Mucosa of descending colon (tissue), 3 donors: ENCODE data around the gene JPH3. TPM values are rescaled to one million over a fixed set of nuclear protein-coding genes. Genes with fewer than 3 reads are reported as not detected.

ENCODE experiments used
- ATAC-seq: fragments of 200-7000 bp; cut with Tn5 transposase; one replicate; pipeline ENCODE4 v1.9.1; 2020; ENCODE audit warnings: mild to moderate bottlenecking, moderate library complexity
- DNase-seq, 3 donors: peaks; one replicate each; pipeline ENCODE4 v3.0.0-alpha.2; 2020
- H3K36me3 ChIP-seq: fragments of 200-600 bp; one replicate; pipeline ENCODE4 v1.8.0; 2021; ENCODE audit warnings: low read depth, mild to moderate bottlenecking
- H3K4me1 ChIP-seq: fragments of 200-600 bp; one replicate; pipeline ENCODE4 v1.8.0; 2021; ENCODE audit warnings: low read depth, mild to moderate bottlenecking
- H3K4me3 ChIP-seq: fragments of 200-600 bp; one replicate; pipeline ENCODE4 v1.8.0; 2021; ENCODE audit warnings: mild to moderate bottlenecking
- H3K9me3 ChIP-seq: fragments of 200-600 bp; one replicate; pipeline ENCODE4 v1.8.0; 2021; ENCODE audit warnings: mild to moderate bottlenecking
- CTCF ChIP-seq: fragments of 200-600 bp; IDR thresholded peaks from one replicate; pipeline ENCODE4 v1.8.0; 2022; ENCODE audit warnings: antibody characterized with exemption, mild to moderate bottlenecking
- intact Hi-C, 2 donors: fragments of 100-400 bp; cut with DNase I in 1 of 2; cut with micrococcal nuclease in 1 of 2; formaldehyde crosslinking; loops; one replicate each; pipeline versions ENCODE4 v1.11.0 to v1.11.1; 2022; cut with DNase I, micrococcal nuclease
- total RNA-seq, 3 donors: library from RNA; stranded (reverse); fragmentation: NEBNext Ultra II Directional in 2 of 3; extraction: Animal tissue kit (Norgen Biotek cat#: 25700) in 2 of 3; gene quantifications; one replicate each; pipeline versions ENCODE4 v1.2.1 to v1.2.4, GENCODE V29; 2021 to 2023
- donor health status: DM: no; HTN: no; CAD: no; lungs with moderate emphysema.
- donor health status: DM: no; HTN: no; CAD: no.
- donor health status: DM: no; HTN: yes; CAD: no.

JPH3 gene
- total RNA-seq, 3 donors from 2014 or later, result 0.17 to 2.1 (median 0.84) TPM

GRCh38 chr16:87587636-87588035, 14.7 kb upstream of the JPH3 start:
- DNase-seq, result no peak

GRCh38 chr16:87592018-87592712, 10.1 kb upstream of the JPH3 start:
- no peak for DNase-seq
- Histone ChIP-seq H3K4me1 (no peaks in the 10 kb centered on the region), H3K36me3 (no peaks in the 10 kb centered on the region), H3K4me3 (no peak overlapping the region), H3K9me3 (no peaks in the 10 kb centered on the region)
- TF ChIP-seq CTCF, result no peak
- intact Hi-C loops, result no loop called here
- no peak for ATAC-seq

More at GRCh38 chr16:87587636-87588035, 14.7 kb upstream of the JPH3 start:
- no peaks in the 10 kb centered on the region for H3K4me1 ChIP-seq
- no peak overlapping the region for H3K4me3 ChIP-seq
- no peak for TF ChIP-seq CTCF
- intact Hi-C loops, result no loop called here
- H3K9me3 ChIP-seq, result no peaks in the 10 kb centered on the region
- ATAC-seq, result no peak
- no peaks in the 10 kb centered on the region for H3K36me3 ChIP-seq

GRCh38 chr16:87593710-87594258, 8.5 kb upstream of the JPH3 start:
- H3K36me3 ChIP-seq, result no peaks in the 10 kb centered on the region
- H3K4me1 ChIP-seq, result no peaks in the 10 kb centered on the region
- intact Hi-C loops, result no loop called here
- H3K9me3 ChIP-seq, result no peaks in the 10 kb centered on the region
- TF ChIP-seq CTCF, result no peak
- ATAC-seq (no peak), DNase-seq (no peak)
- no peak overlapping the region for H3K4me3 ChIP-seq

GRCh38 chr16:87595712-87596111, 6.6 kb upstream of the JPH3 start:
- H3K4me1 ChIP-seq, result no peaks in the 10 kb centered on the region
- H3K9me3 ChIP-seq, result no peaks in the 10 kb centered on the region
- ATAC-seq (no peak), DNase-seq (no peak)
- H3K4me3 ChIP-seq, result no peak overlapping the region
- intact Hi-C loops, result no loop called here
- H3K36me3 ChIP-seq, result no peaks in the 10 kb centered on the region
- no peak for TF ChIP-seq CTCF

- no peaks in the 10 kb centered on the region for H3K4me1 ChIP-seq
These were observed 4.9 kb upstream of the JPH3 start for GRCh38 chr16:87597324-87597830.

More at GRCh38 chr16:87597324-87597830, 4.9 kb upstream of the JPH3 start:
- intact Hi-C loops, result no loop called here
- TF ChIP-seq CTCF, result no peak
- DNase-seq (no peak), ATAC-seq (no peak)
- H3K9me3 ChIP-seq, result no peaks in the 10 kb centered on the region
- H3K36me3 ChIP-seq, result no peaks in the 10 kb centered on the region
- H3K4me3 ChIP-seq, result no peak overlapping the region
